Body of pancreas (tissue), 4 donors: ENCODE results near the gene IQCK. TPM values are rescaled to one million over a fixed set of nuclear protein-coding genes. Genes with fewer than 3 reads are reported as not detected.

Experiments used
- ATAC-seq: fragments of 150-250 bp; one replicate; pipeline ENCODE4 v1.9.1; 2016
- DNase-seq, 4 donors: peaks; one replicate each; pipeline ENCODE4 v3.0.0-alpha.2; 2019
- H3K27ac ChIP-seq, 4 donors: fragments of 200-600 bp; sonication (generic); 1 replicate in 3 of 4; 2 replicates in 1 of 4; pipeline versions ENCODE4 v1.5.1 to v1.6.1; 2016 to 2019; ENCODE audit warnings: mild to moderate bottlenecking in 1 of 4, mixed read lengths in 1 of 4, moderate library complexity in 1 of 4
- H3K27me3 ChIP-seq, 2 donors: fragments of 200-600 bp; sonication (generic); one replicate each; pipeline ENCODE4 v1.6.0; 2016; ENCODE audit warnings: mild to moderate bottlenecking in 1 of 2
- H3K36me3 ChIP-seq, 2 donors: fragments of 200-600 bp; sonication (generic); replicated peaks in 1 of 2; 2 replicates each; pipeline ENCODE4 v1.5.1; 2016; ENCODE audit warnings: low read depth in 2 of 2; ENCODE audit not compliant: insufficient read depth in 1 of 2
- H3K4me1 ChIP-seq: fragments of 200-600 bp; sonication (generic); one replicate; pipeline ENCODE4 v1.6.0; 2016
- H3K4me3 ChIP-seq, 2 donors: fragments of 200-600 bp; sonication (generic); 1 replicate in 1 of 2; 2 replicates in 1 of 2; pipeline ENCODE4 v1.5.1; 2016 to 2019
- H3K9me3 ChIP-seq, 3 donors: fragments of 200-600 bp; sonication (generic); 1 replicate in 2 of 3; 2 replicates in 1 of 3; pipeline ENCODE4 v1.5.1; 2016
- POLR2A ChIP-seq, 3 donors: fragments of 450-650 bp; IDR thresholded peaks; one replicate each; pipeline ENCODE4 v1.6.1; 2016; ENCODE audit warnings: antibody characterized with exemption in 3 of 3, mild to moderate bottlenecking in 2 of 3
- WGBS, 2 donors: methylation state at CpG; one replicate each; pipeline ENCODE4 v1.1.5; 2017; 5-methylcytosine and 5-hydroxymethylcytosine counted together
- intact Hi-C: fragments of 100-400 bp; cut with DNase I; formaldehyde crosslinking; loops from one replicate; pipeline ENCODE4 v1.15.1; 2023
- total RNA-seq, 2 donors: library from RNA; depleted of rRNA; stranded (reverse); fragments of >200 nt; gene quantifications; one replicate each; pipeline ENCODE4 v1.1.0, GENCODE V29; 2016
- TF ChIP-seq, protein P1 (sequence below), 7 experiments: fragments of 450-650 bp in 4 of 7; fragments of 200-600 bp in 3 of 7; sonication (generic) in 3 of 7; IDR thresholded peaks; one replicate each; pipeline ENCODE4 v1.5.1; 2016 to 2019; ENCODE audit warnings: antibody characterized with exemption in 7 of 7

The IQCK gene
- total RNA-seq, 2 donors from 2014 or later = 10.9 to 52.7 TPM

DNA sequence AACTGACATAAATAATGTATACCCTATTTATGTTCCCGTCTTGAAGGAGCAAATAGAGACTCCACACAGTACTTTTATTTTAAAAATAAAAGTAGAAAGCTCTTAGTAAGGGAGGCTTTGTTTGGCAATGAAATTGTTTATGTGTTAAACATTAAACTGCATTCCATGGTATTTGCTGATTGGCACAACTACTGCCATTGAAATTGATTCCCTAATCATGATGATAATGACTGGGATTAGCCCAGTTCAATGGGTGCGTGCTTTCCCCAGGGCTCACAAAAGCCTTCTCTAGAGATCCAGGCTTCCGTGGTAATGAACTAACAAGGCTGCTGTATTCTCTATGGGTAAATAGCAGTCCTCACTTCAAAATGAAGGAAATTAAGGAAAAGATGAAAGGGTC, 99.1 kb downstream of the IQCK start:
- Histone ChIP-seq H3K27ac (peak overlapping the region in 3 of 4 donors; percentile 15 to 55 (median 44)), H3K4me1 (peaks cover 17% of the 10 kb centered on the region), H3K27me3 (no peaks in the 10 kb centered on the region), H3K4me3 (no peak overlapping the region), H3K36me3 (no peaks in the 10 kb centered on the region), H3K9me3 (no peaks in the 10 kb centered on the region)
- WGBS, 2 donors = 20 to 23% methylated on average over 3 of the region's 3 CpGs
- intact Hi-C loops = no loop called here
- no peak for TF ChIP-seq POLR2A (IDR thresholded peaks at IDR 0.05)
- DNase-seq (no peak), ATAC-seq (peak; percentile 55)

DNA sequence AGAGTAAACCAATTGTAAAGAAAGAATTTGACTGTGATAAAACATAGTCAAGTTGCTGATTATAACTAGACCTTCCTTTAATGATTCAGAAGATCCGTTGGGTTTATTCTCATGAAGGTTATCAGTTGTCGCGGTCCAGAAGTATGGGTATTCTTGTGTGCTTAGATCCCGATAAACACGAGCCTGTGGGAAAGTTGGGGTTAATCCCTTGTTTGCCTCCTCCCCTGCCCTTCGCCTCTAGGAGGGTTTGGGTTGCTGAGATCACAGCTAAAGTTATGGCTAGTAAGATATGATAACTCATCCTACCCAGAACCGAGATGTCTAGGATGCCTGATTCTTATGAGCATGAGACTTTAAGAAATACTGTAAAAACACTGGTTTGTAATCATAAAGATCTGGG, 99.8 kb downstream of the IQCK start:
- intact Hi-C loops = no loop called here
- H3K9me3 ChIP-seq = no peaks in the 10 kb centered on the region

DNA sequence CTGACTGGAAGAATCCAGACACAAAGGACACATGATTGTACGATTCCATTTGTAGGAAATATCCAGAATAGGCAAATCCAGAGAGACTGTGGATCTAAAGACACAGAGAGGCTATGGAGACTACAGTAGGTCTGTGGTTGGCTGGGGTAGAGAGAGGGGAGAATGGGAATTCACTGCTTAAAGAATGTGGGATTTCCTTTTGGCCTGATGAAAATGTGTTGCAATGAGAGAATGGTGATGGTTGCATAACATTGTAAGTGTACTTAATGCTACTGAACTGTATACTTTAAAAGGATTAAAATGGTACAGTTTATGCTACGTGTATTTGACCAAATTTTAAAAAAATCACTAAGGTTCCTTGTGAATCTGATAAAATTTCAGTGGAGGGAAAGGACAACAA, 104.5 kb downstream of the IQCK start:
- Histone ChIP-seq H3K36me3 (no peaks in the 10 kb centered on the region), H3K27me3 (no peaks in the 10 kb centered on the region), H3K4me1 (no peaks in the 10 kb centered on the region), H3K27ac (no peak overlapping the region), H3K4me3 (no peak overlapping the region), H3K9me3 (no peaks in the 10 kb centered on the region)
- no peak for DNase-seq
- 78 to 90% methylated on average over 2 of the region's 2 CpGs for WGBS, 2 donors
- TF ChIP-seq, protein P1, sequence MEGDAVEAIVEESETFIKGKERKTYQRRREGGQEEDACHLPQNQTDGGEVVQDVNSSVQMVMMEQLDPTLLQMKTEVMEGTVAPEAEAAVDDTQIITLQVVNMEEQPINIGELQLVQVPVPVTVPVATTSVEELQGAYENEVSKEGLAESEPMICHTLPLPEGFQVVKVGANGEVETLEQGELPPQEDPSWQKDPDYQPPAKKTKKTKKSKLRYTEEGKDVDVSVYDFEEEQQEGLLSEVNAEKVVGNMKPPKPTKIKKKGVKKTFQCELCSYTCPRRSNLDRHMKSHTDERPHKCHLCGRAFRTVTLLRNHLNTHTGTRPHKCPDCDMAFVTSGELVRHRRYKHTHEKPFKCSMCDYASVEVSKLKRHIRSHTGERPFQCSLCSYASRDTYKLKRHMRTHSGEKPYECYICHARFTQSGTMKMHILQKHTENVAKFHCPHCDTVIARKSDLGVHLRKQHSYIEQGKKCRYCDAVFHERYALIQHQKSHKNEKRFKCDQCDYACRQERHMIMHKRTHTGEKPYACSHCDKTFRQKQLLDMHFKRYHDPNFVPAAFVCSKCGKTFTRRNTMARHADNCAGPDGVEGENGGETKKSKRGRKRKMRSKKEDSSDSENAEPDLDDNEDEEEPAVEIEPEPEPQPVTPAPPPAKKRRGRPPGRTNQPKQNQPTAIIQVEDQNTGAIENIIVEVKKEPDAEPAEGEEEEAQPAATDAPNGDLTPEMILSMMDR (IDR thresholded peaks at IDR 0.05) = no peak
- TF ChIP-seq POLR2A (IDR thresholded peaks at IDR 0.05) = no peak
- intact Hi-C loops = no loop called here
- ATAC-seq = no peak

More for the DNA sequence above, 99.8 kb downstream of the IQCK start:
- H3K4me3 ChIP-seq = no peak overlapping the region
- H3K36me3 ChIP-seq = no peaks in the 10 kb centered on the region
- no peak for ATAC-seq
- no peak for DNase-seq
- no peaks in the 10 kb centered on the region for H3K27me3 ChIP-seq
- peak overlapping the region in 1 of 4 donors; percentile 55 for H3K27ac ChIP-seq
- 80 to 84% methylated on average over 7 of the region's 7 CpGs for WGBS, 2 donors
- H3K4me1 ChIP-seq = peaks cover 16% of the 10 kb centered on the region
- TF ChIP-seq, protein P1 (IDR thresholded peaks at IDR 0.05) = no peak

DNA sequence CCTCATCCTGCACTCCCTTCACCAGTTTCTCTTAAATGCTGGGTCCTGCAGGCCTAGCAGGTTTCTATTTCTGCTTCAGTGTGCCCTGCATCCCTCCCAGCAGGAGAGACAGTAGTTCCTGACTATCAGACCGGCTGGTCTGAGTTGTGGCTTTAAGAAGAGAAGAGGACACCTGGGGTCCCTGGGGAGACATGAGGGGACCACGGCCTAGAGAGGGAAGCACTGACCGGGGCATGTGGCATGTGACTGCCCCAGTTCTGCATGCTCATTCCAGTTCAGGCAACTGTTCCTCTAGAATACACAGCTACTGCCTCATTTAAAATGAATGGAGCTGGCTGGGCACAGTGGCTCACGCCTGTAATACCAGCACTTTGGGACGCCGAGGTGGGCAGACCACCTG, 105.3 kb downstream of the IQCK start:
- no peaks in the 10 kb centered on the region for H3K9me3 ChIP-seq
- WGBS, 2 donors = 83 to 98% methylated on average over 6 of the region's 6 CpGs
- no peaks in the 10 kb centered on the region for H3K36me3 ChIP-seq
- H3K27ac ChIP-seq = no peak overlapping the region
- TF ChIP-seq, protein P1 (IDR thresholded peaks at IDR 0.05) = no peak
- TF ChIP-seq POLR2A (IDR thresholded peaks at IDR 0.05) = no peak
- no peak overlapping the region for H3K4me3 ChIP-seq
- H3K27me3 ChIP-seq = no peaks in the 10 kb centered on the region
- DNase-seq = no peak
- ATAC-seq = no peak
- intact Hi-C loops = no loop called here
- H3K4me1 ChIP-seq = no peaks in the 10 kb centered on the region

DNA sequence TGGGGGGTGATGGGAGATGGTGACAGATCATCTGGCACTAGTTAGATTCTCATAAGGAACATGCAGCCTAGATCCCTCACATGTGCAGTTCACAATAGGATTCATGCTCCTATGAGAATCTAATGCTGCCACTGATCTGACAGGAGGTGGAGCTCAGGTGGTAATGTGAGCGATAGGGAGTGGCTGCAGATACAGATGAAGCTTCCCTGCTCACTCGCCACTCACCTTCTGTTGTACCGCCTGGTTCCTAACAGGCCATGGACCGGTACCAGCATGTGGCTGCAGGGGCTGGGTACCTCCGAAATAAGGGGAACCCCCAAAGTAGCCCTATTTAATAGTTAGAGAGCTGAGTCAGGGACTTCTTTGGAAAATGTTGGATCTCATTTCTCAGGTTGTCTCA, 106.1 kb downstream of the IQCK start:
- WGBS, 2 donors = 84 to 91% methylated on average over 5 of the region's 5 CpGs
- no peak for DNase-seq
- Histone ChIP-seq H3K4me1 (no peaks in the 10 kb centered on the region), H3K27me3 (no peaks in the 10 kb centered on the region), H3K27ac (no peak overlapping the region), H3K4me3 (no peak overlapping the region), H3K36me3 (no peaks in the 10 kb centered on the region), H3K9me3 (no peaks in the 10 kb centered on the region)
- intact Hi-C loops = no loop called here
- TF ChIP-seq, protein P1 (IDR thresholded peaks at IDR 0.05) = no peak
- TF ChIP-seq POLR2A (IDR thresholded peaks at IDR 0.05) = no peak
- no peak for ATAC-seq
